ENCODE measurements around the gene HOXA9. TPM values are rescaled to one million over a fixed set of nuclear protein-coding genes. Genes with fewer than 3 reads are reported as not detected.

HOXA9 gene
- polyA plus RNA-seq, 1 donor from 2014 or later = not detected

GRCh38 chr7:27197137-27198042, 32.1 kb upstream of the HOXA9 start:
- Histone ChIP-seq H3K4me3 (ENCODE audit: low read length) (no peak overlapping the region), H3K9ac (ENCODE audit: low read length) (no peak overlapping the region), H3K27ac (ENCODE audit: low read length) (no peak overlapping the region), H3K27me3 (ENCODE audit: insufficient read depth, low read depth, low read length) (peaks cover 93% of the 10 kb centered on the region), H3K79me2 (replicated peaks; ENCODE audit: insufficient read depth, low read length) (no peaks in the 10 kb centered on the region), H3F3A (ENCODE audit: insufficient read depth, low read length, poor library complexity, severe bottlenecking) (no peaks in the 10 kb centered on the region), H3K36me3 (ENCODE audit: insufficient read depth, low read length) (no peaks in the 10 kb centered on the region), H4K20me1 (ENCODE audit: insufficient read depth) (no peaks in the 10 kb centered on the region), H3K4me2 (ENCODE audit: low read length) (no peak overlapping the region), H3K9me3 (ENCODE audit: low read length) (no peaks in the 10 kb centered on the region), H2AFZ (ENCODE audit: low read depth, low read length) (no peak overlapping the region), H3K9me2 (ENCODE audit: insufficient read depth, low read length) (no peaks in the 10 kb centered on the region)
- no peak for TF ChIP-seq CTCF (IDR thresholded peaks at IDR 0.05; ENCODE audit: poor library complexity, severe bottlenecking)
- TF ChIP-seq RAD21 (conservative IDR thresholded peaks at IDR 0.05) = no peak
- no peak for TF ChIP-seq EP300 (conservative IDR thresholded peaks at IDR 0.05; ENCODE audit: poor library complexity, severe bottlenecking)
- TF ChIP-seq POLR2AphosphoS5 (IDR thresholded peaks at IDR 0.05) = peak; percentile 9
- TF ChIP-seq EZH2 (IDR thresholded peaks at IDR 0.05; ENCODE audit: borderline replicate concordance, insufficient read depth, low read length, poor library complexity, severe bottlenecking) = no peak

- Histone ChIP-seq H3K27me3 (ENCODE audit: insufficient read depth, low read depth, low read length) (peaks cover 93% of the 10 kb centered on the region), H3K4me3 (ENCODE audit: low read length) (no peak overlapping the region), H2AFZ (ENCODE audit: low read depth, low read length) (no peak overlapping the region), H3K9me3 (ENCODE audit: low read length) (no peaks in the 10 kb centered on the region), H3K27ac (ENCODE audit: low read length) (no peak overlapping the region), H3K36me3 (ENCODE audit: insufficient read depth, low read length) (no peaks in the 10 kb centered on the region), H4K20me1 (ENCODE audit: insufficient read depth) (no peaks in the 10 kb centered on the region), H3K9me2 (ENCODE audit: insufficient read depth, low read length) (no peaks in the 10 kb centered on the region), H3F3A (ENCODE audit: insufficient read depth, low read length, poor library complexity, severe bottlenecking) (no peaks in the 10 kb centered on the region), H3K79me2 (replicated peaks; ENCODE audit: insufficient read depth, low read length) (no peaks in the 10 kb centered on the region), H3K4me2 (ENCODE audit: low read length) (no peak overlapping the region), H3K9ac (ENCODE audit: low read length) (no peak overlapping the region)
- TF ChIP-seq MXI1 (conservative IDR thresholded peaks at IDR 0.05; ENCODE audit: poor library complexity, severe bottlenecking) = no peak
- no peak for TF ChIP-seq TAF1 (IDR thresholded peaks at IDR 0.05; ENCODE audit: low read depth)
- peak; percentile 94 for TF ChIP-seq RAD21 (conservative IDR thresholded peaks at IDR 0.05)
- no peak for TF ChIP-seq REST (IDR thresholded peaks at IDR 0.05; ENCODE audit: borderline replicate concordance)
- peak; percentile 96 for TF ChIP-seq SMC3 (conservative IDR thresholded peaks at IDR 0.05; ENCODE audit: poor library complexity)
- TF ChIP-seq EP300 (conservative IDR thresholded peaks at IDR 0.05; ENCODE audit: poor library complexity, severe bottlenecking) = no peak
- TF ChIP-seq CTCF (IDR thresholded peaks at IDR 0.05; ENCODE audit: poor library complexity, severe bottlenecking) = peak; percentile 94
- no peak for TF ChIP-seq EZH2 (IDR thresholded peaks at IDR 0.05; ENCODE audit: borderline replicate concordance, insufficient read depth, low read length, poor library complexity, severe bottlenecking)
Observed at GRCh38 chr7:27196287-27196767, 31.0 kb upstream of the HOXA9 start.

All from neural cell (in vitro differentiated cells).